IMR-90 (cell line): ENCODE data around the gene DDX20. TPM values are rescaled to one million over a fixed set of nuclear protein-coding genes. Genes with fewer than 3 reads are reported as not detected.

Experiments used
- ATAC-seq: fragments of 200-7000 bp; cut with Tn5 transposase; 2 replicates; pipeline ENCODE4 v1.9.1; 2020; ENCODE audit warnings: low read depth, mild to moderate bottlenecking, moderate library complexity
- BruUV-seq: library from RNA; stranded (reverse); fragments of 400-500 nt; replicated peaks from 2 replicates; lab custom pipeline; 2021; lab: Mats Ljungman, UMichigan
- CTCF ChIA-PET: fragments of 300-600 bp; formaldehyde crosslinking; extraction: SDS; loops from one replicate; lab custom pipeline; 2021; ENCODE audit warnings: antibody characterized with exemption; lab: Yijun Ruan, JAX
- POLR2A ChIA-PET: fragments of 300-600 bp; sonication (Branson Sonifier 250); formaldehyde crosslinking; loops from one replicate; lab custom pipeline; 2022; ENCODE audit warnings: antibody characterized with exemption; ENCODE audit not compliant: unreplicated experiment; lab: Charles Lee
- DNase-seq: peaks from one replicate; pipeline ENCODE4 v3.0.0; 2013
- H2AFZ ChIP-seq: replicated peaks from 2 replicates; pipeline ENCODE3; 2013; ENCODE audit warnings: low read length, mild to moderate bottlenecking; ENCODE audit not compliant: poor library complexity
- H2AK5ac ChIP-seq: 2 replicates; pipeline ENCODE4 v1.6.1; 2013; ENCODE audit warnings: low read depth, low read length, inconsistent platforms
- H2AK9ac ChIP-seq: replicated peaks from 2 replicates; pipeline ENCODE3; 2013; ENCODE audit warnings: mild to moderate bottlenecking, low read depth, low read length, moderate library complexity; ENCODE audit not compliant: poor library complexity
- H2BK120ac ChIP-seq: 2 replicates; pipeline ENCODE4 v1.6.1; 2013; ENCODE audit warnings: low read depth, low read length, inconsistent platforms
- H2BK15ac ChIP-seq: 3 replicates; pipeline ENCODE4 v1.6.1; 2013; ENCODE audit warnings: low read depth, low read length, inconsistent platforms
- H2BK20ac ChIP-seq: 2 replicates; pipeline ENCODE4 v1.6.1; 2013; ENCODE audit warnings: low read depth, mild to moderate bottlenecking, inconsistent platforms, low read length, moderate library complexity
- H2BK5ac ChIP-seq: 2 replicates; pipeline ENCODE4 v1.6.1; 2013; ENCODE audit warnings: mild to moderate bottlenecking, low read depth, low read length, inconsistent platforms; ENCODE audit not compliant: poor library complexity, severe bottlenecking
- H3K14ac ChIP-seq: replicated peaks from 2 replicates; pipeline ENCODE4 v1.6.1; 2013; ENCODE audit warnings: low read depth, low read length, inconsistent platforms
- H3K18ac ChIP-seq: 2 replicates; pipeline ENCODE4 v1.6.1; 2013; ENCODE audit warnings: low read depth, low read length, control low read depth
- H3K23ac ChIP-seq: 2 replicates; pipeline ENCODE4 v1.6.1; 2013; ENCODE audit warnings: low read depth, low read length, inconsistent platforms
- H3K27ac ChIP-seq: 2 replicates; pipeline ENCODE4 v1.5.1; 2013; ENCODE audit warnings: mild to moderate bottlenecking, control low read depth, low read length; ENCODE audit not compliant: insufficient read depth
- H3K27me3 ChIP-seq: 2 replicates; pipeline ENCODE4 v1.6.1; 2013; ENCODE audit warnings: low read length; ENCODE audit not compliant: control insufficient read depth, insufficient read depth
- H3K36me3 ChIP-seq: 2 replicates; pipeline ENCODE4 v1.6.1; 2013; ENCODE audit warnings: low read length, mixed read lengths; ENCODE audit not compliant: control insufficient read depth, insufficient read depth
- H3K4ac ChIP-seq: 2 replicates; pipeline ENCODE4 v1.6.1; 2013; ENCODE audit warnings: low read depth, low read length, inconsistent platforms
- H3K4me1 ChIP-seq: 2 replicates; pipeline ENCODE4 v1.6.1; 2013; ENCODE audit warnings: low read length, mixed read lengths; ENCODE audit not compliant: control insufficient read depth, insufficient read depth
- H3K4me2 ChIP-seq: 2 replicates; pipeline ENCODE4 v1.6.1; 2013; ENCODE audit warnings: low read depth, mild to moderate bottlenecking, control low read depth, low read length, moderate library complexity
- H3K4me3 ChIP-seq: 2 replicates; pipeline ENCODE4 v1.5.1; 2013; ENCODE audit warnings: low read depth, mild to moderate bottlenecking, control low read depth, low read length, moderate library complexity; ENCODE audit not compliant: insufficient read depth
- H3K56ac ChIP-seq: 2 replicates; pipeline ENCODE4 v1.6.1; 2013; ENCODE audit warnings: low read length, inconsistent platforms; ENCODE audit not compliant: insufficient read depth; ENCODE audit errors: extremely low read depth
- H3K79me1 ChIP-seq, 2 experiments: 2 replicates each; pipeline ENCODE4 v1.6.1; 2013; ENCODE audit warnings: low read length in 2 of 2, inconsistent platforms in 1 of 2, low read depth in 1 of 2
- H3K9ac ChIP-seq: 2 replicates; pipeline ENCODE4 v1.6.1; 2013; ENCODE audit warnings: low read depth, low read length, control low read depth
- H3K9me1 ChIP-seq: 2 replicates; pipeline ENCODE4 v1.6.1; 2013; ENCODE audit warnings: low read length, inconsistent platforms; ENCODE audit not compliant: insufficient read depth
- H3K9me3 ChIP-seq: 2 replicates; pipeline ENCODE4 v1.6.1; 2013; ENCODE audit warnings: low read length; ENCODE audit not compliant: control insufficient read depth, insufficient read depth
- H4K20me1 ChIP-seq: 2 replicates; pipeline ENCODE4 v1.6.1; 2013; ENCODE audit warnings: low read length, inconsistent platforms; ENCODE audit not compliant: insufficient read depth
- H4K5ac ChIP-seq: 2 replicates; pipeline ENCODE4 v1.6.1; 2013; ENCODE audit warnings: mild to moderate bottlenecking, low read depth, low read length, control low read depth
- H4K8ac ChIP-seq, 2 experiments: 2 replicates each; pipeline ENCODE4 v1.6.1; 2013; ENCODE audit warnings: low read depth in 2 of 2, low read length in 2 of 2, control low read depth in 1 of 2, inconsistent platforms in 1 of 2
- H4K91ac ChIP-seq: 2 replicates; pipeline ENCODE4 v1.6.1; 2013; ENCODE audit warnings: low read depth, low read length, inconsistent platforms; ENCODE audit not compliant: insufficient read depth
- BHLHE40 ChIP-seq: fragments of 150-350 bp; IDR thresholded peaks from 2 replicates; pipeline ENCODE4 v1.6.1; 2016; ENCODE audit warnings: mild to moderate bottlenecking, low read depth, low read length
- CEBPB ChIP-seq: IDR thresholded peaks from 2 replicates; pipeline ENCODE4 v1.6.1; 2012; ENCODE audit warnings: low read depth, low read length, improper control_type of control experiment
- CHD1 ChIP-seq: IDR thresholded peaks from 2 replicates; pipeline ENCODE4 v1.6.1; 2012; ENCODE audit warnings: low read depth, low read length, improper control_type of control experiment
- FOS ChIP-seq: fragments of 150-350 bp; IDR thresholded peaks from 2 replicates; pipeline ENCODE4 v1.6.1; 2016; ENCODE audit warnings: low read depth, low read length
- MAFK ChIP-seq: IDR thresholded peaks from 2 replicates; pipeline ENCODE4 v1.6.1; 2012; ENCODE audit warnings: low read depth, low read length, improper control_type of control experiment
- MXI1 ChIP-seq: IDR thresholded peaks from 2 replicates; pipeline ENCODE4 v1.6.1; 2012; ENCODE audit warnings: low read depth, mild to moderate bottlenecking, low read length, moderate library complexity, borderline replicate concordance
- NFE2L2 ChIP-seq: fragments of 150-350 bp; IDR thresholded peaks from 2 replicates; pipeline ENCODE4 v1.6.1; 2016; ENCODE audit warnings: low read depth, mild to moderate bottlenecking, low read length
- POLR2A ChIP-seq: IDR thresholded peaks from 2 replicates; pipeline ENCODE4 v1.6.1; 2012; ENCODE audit warnings: mild to moderate bottlenecking, low read depth, low read length
- RAD21 ChIP-seq: IDR thresholded peaks from 2 replicates; pipeline ENCODE4 v1.6.1; 2012; ENCODE audit warnings: low read length, improper control_type of control experiment
- RCOR1 ChIP-seq: IDR thresholded peaks from 2 replicates; pipeline ENCODE4 v1.6.1; 2012; ENCODE audit warnings: mild to moderate bottlenecking, low read length, improper control_type of control experiment; ENCODE audit not compliant: insufficient replicate concordance
- RFX5 ChIP-seq: IDR thresholded peaks from 2 replicates; pipeline ENCODE4 v1.8.0; 2012; ENCODE audit warnings: low read depth, mild to moderate bottlenecking, low read length, moderate library complexity
- SMC3 ChIP-seq: fragments of 150-350 bp; IDR thresholded peaks from 2 replicates; pipeline ENCODE4 v1.6.1; 2016; ENCODE audit warnings: low read depth, mild to moderate bottlenecking, antibody characterized with exemption, low read length, moderate library complexity
- WGBS, 2 experiments: methylation state at CpG; one replicate each; pipeline versions ENCODE4 v1.1.5 to v1.1.7; 2013; ENCODE audit warnings: missing lambda C conversion rate in 2 of 2; ENCODE audit not compliant: insufficient read length in 1 of 2; ENCODE audit errors: extremely low coverage in 2 of 2; 5-methylcytosine and 5-hydroxymethylcytosine counted together
- dilution Hi-C: fragments of 300-500 bp; cut with HindIII; formaldehyde crosslinking; loops from one replicate; pipeline ENCODE4 v1.14.3; 2018; ENCODE audit warnings: low sequenced_read_pairs; ENCODE audit not compliant: unreplicated experiment
- in situ Hi-C: fragments of 300-500 bp; cut with MboI; formaldehyde crosslinking; loops from 3 replicates; pipeline ENCODE4 v1.14.3; 2019; ENCODE audit warnings: low sequenced_read_pairs, inconsistent platforms, mixed read lengths
- intact Hi-C: fragments of 100-400 bp; cut with micrococcal nuclease; formaldehyde crosslinking; loops from 2 replicates; pipeline ENCODE4 v1.10.0; 2022
- polyA plus RNA-seq, 3 experiments: library from polyadenylated mRNA; depleted of rRNA; stranded (reverse); fragments of >200 nt; gene quantifications; 2 replicates each; pipeline ENCODE4 v1.2.3, GENCODE V29; 2012; ENCODE audit warnings: low replicate concordance in 1 of 3
- total RNA-seq: library from RNA; depleted of rRNA; stranded (reverse); fragments of >200 nt; gene quantifications from 2 replicates; pipeline ENCODE4 v1.2.3, GENCODE V29; 2012
- TF ChIP-seq, protein P1 (sequence below): conservative IDR thresholded peaks from 2 replicates; pipeline ENCODE4 v1.5.1; 2012; ENCODE audit warnings: mild to moderate bottlenecking, low read depth, low read length, improper control_type of control experiment
- TF ChIP-seq, protein P2 (sequence below): fragments of 150-350 bp; IDR thresholded peaks from 2 replicates; pipeline ENCODE4 v1.6.1; 2016; ENCODE audit warnings: low read depth, mild to moderate bottlenecking, low read length, moderate library complexity, borderline replicate concordance
- TF ChIP-seq, protein P3 (sequence below): fragments of 150-350 bp; IDR thresholded peaks from 2 replicates; pipeline ENCODE4 v1.6.1; 2017; ENCODE audit warnings: mild to moderate bottlenecking, antibody characterized with exemption, low read length, low read depth

DDX20 gene
- total and polyA plus RNA-seq, 2 of the 4 experiments (the other 2 are of a cell fraction), result 5.7 to 10.9 TPM

DNA sequence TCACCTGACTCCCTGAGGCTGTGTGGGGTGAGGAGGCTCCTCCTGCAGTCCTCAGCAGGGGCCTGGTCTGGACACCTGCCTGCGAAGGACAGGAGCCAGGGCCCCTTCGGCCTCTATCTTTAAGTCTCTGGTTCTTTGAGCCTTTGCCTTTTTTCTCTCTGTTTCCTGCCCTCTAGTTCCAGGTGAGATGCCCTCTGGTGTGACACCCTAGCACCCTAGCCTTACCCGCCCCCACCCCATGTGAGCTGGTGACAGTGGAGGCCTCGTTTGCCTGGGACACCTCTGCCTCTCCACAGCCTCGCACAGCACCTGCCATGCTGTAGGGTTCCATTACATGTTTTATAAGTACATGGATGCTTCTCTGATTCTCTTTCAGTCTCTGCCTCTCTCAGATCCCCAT, 47.3 kb downstream of the DDX20 start:
- H3K36me3 ChIP-seq, result no peaks in the 10 kb centered on the region
- no peaks in the 10 kb centered on the region for H4K20me1 ChIP-seq
- DNase-seq (no peak), ATAC-seq (no peak)
- no peak overlapping the region for H3K23ac ChIP-seq
- no peak overlapping the region for H2BK20ac ChIP-seq
- no peak overlapping the region for H3K4me3 ChIP-seq
- H3K9me3 ChIP-seq, result no peaks in the 10 kb centered on the region
- H3K79me1 ChIP-seq, result no peaks in the 10 kb centered on the region
- no peak overlapping the region for H2BK15ac ChIP-seq
- no peak overlapping the region for H4K5ac ChIP-seq
- no peak overlapping the region for H2AK9ac ChIP-seq
- H3K27ac ChIP-seq, result no peak overlapping the region
- no peak overlapping the region for H3K14ac ChIP-seq
- no peak overlapping the region for H3K56ac ChIP-seq
- H3K18ac ChIP-seq, result no peak overlapping the region
- no peak overlapping the region for H3K9ac ChIP-seq
- H3K4ac ChIP-seq, result no peak overlapping the region
- no peak overlapping the region for H2BK120ac ChIP-seq
- no peak overlapping the region for H3K4me2 ChIP-seq
- in situ Hi-C loops (no loop called here), intact Hi-C loops (no loop called here), dilution Hi-C loops (no loop called here)
- H3K9me1 ChIP-seq, result no peaks in the 10 kb centered on the region
- no peak overlapping the region for H4K91ac ChIP-seq
- no peak overlapping the region for H2BK5ac ChIP-seq
- WGBS, 2 experiments, result no CpG with 5 or more reads among the region's 5 CpGs
- no peak overlapping the region for H2AK5ac ChIP-seq
- ChIA-PET POLR2A (no interaction called here), CTCF (no interaction called here)
- no TSS peak for BruUV-seq
- TF ChIP-seq BHLHE40 (no peak), CHD1 (no peak), POLR2A (no peak), SMC3 (no peak), MAFK (no peak), FOS (no peak), MXI1 (no peak), CEBPB (no peak), RCOR1 (no peak), NFE2L2 (no peak), RAD21 (no peak), RFX5 (no peak)
- TF ChIP-seq, protein P1, sequence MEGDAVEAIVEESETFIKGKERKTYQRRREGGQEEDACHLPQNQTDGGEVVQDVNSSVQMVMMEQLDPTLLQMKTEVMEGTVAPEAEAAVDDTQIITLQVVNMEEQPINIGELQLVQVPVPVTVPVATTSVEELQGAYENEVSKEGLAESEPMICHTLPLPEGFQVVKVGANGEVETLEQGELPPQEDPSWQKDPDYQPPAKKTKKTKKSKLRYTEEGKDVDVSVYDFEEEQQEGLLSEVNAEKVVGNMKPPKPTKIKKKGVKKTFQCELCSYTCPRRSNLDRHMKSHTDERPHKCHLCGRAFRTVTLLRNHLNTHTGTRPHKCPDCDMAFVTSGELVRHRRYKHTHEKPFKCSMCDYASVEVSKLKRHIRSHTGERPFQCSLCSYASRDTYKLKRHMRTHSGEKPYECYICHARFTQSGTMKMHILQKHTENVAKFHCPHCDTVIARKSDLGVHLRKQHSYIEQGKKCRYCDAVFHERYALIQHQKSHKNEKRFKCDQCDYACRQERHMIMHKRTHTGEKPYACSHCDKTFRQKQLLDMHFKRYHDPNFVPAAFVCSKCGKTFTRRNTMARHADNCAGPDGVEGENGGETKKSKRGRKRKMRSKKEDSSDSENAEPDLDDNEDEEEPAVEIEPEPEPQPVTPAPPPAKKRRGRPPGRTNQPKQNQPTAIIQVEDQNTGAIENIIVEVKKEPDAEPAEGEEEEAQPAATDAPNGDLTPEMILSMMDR, result no peak
- TF ChIP-seq, protein P2, sequence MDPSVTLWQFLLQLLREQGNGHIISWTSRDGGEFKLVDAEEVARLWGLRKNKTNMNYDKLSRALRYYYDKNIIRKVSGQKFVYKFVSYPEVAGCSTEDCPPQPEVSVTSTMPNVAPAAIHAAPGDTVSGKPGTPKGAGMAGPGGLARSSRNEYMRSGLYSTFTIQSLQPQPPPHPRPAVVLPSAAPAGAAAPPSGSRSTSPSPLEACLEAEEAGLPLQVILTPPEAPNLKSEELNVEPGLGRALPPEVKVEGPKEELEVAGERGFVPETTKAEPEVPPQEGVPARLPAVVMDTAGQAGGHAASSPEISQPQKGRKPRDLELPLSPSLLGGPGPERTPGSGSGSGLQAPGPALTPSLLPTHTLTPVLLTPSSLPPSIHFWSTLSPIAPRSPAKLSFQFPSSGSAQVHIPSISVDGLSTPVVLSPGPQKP, result no peak
- TF ChIP-seq, protein P3, sequence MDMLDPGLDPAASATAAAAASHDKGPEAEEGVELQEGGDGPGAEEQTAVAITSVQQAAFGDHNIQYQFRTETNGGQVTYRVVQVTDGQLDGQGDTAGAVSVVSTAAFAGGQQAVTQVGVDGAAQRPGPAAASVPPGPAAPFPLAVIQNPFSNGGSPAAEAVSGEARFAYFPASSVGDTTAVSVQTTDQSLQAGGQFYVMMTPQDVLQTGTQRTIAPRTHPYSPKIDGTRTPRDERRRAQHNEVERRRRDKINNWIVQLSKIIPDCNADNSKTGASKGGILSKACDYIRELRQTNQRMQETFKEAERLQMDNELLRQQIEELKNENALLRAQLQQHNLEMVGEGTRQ, result no peak
- H2AFZ ChIP-seq, result no peak overlapping the region
- H3K27me3 ChIP-seq, result peaks cover 29% of the 10 kb centered on the region
- H4K8ac ChIP-seq, result no peak overlapping the region
- no peaks in the 10 kb centered on the region for H3K4me1 ChIP-seq
